Trophoblast cell (in vitro differentiated cells and primary cell): ENCODE results near the gene NCAPD3.
A peak's percentile ranks its signal among the peaks of the same experiment; 100 is the strongest.
"Not testable (repeated sequence)": the region's sequence is repeated elsewhere in the genome, so short reads cannot be mapped to it uniquely, and the experiment has no call there.

Source experiments
- DNase-seq, 2 donors: peaks; one replicate each; pipeline ENCODE4 v3.0.0-alpha.2; 2016
- H2AFZ ChIP-seq: 2 replicates; pipeline ENCODE4 v1.6.1; 2013; ENCODE audit warnings: low read length, moderate library complexity, mild to moderate bottlenecking; ENCODE audit not compliant: insufficient read depth, poor library complexity
- H2AK5ac ChIP-seq: 2 replicates; pipeline ENCODE4 v1.6.1; 2013; ENCODE audit warnings: mild to moderate bottlenecking, low read length
- H2BK120ac ChIP-seq: 2 replicates; pipeline ENCODE4 v1.6.1; 2013; ENCODE audit warnings: low read length, mild to moderate bottlenecking, moderate library complexity; ENCODE audit not compliant: insufficient read depth, poor library complexity
- H2BK12ac ChIP-seq: 2 replicates; pipeline ENCODE4 v1.6.1; 2013; ENCODE audit warnings: mild to moderate bottlenecking, low read length, moderate library complexity
- H2BK5ac ChIP-seq: 2 replicates; pipeline ENCODE4 v1.6.1; 2013; ENCODE audit warnings: low read length, low read depth, moderate library complexity, mild to moderate bottlenecking; ENCODE audit not compliant: poor library complexity
- H3K14ac ChIP-seq: 2 replicates; pipeline ENCODE4 v1.6.1; 2013; ENCODE audit warnings: mild to moderate bottlenecking, low read length
- H3K18ac ChIP-seq: 2 replicates; pipeline ENCODE4 v1.6.1; 2013; ENCODE audit warnings: mild to moderate bottlenecking, low read length
- H3K23ac ChIP-seq: 2 replicates; pipeline ENCODE4 v1.6.1; 2013; ENCODE audit warnings: low read length
- H3K27ac ChIP-seq: 2 replicates; pipeline ENCODE4 v1.5.1; 2013; ENCODE audit warnings: low read depth, mild to moderate bottlenecking, inconsistent platforms, low read length, moderate library complexity
- H3K27me3 ChIP-seq: 2 replicates; pipeline ENCODE4 v1.6.1; 2013; ENCODE audit warnings: inconsistent platforms, mild to moderate bottlenecking, low read length, moderate library complexity; ENCODE audit not compliant: insufficient read depth
- H3K36me3 ChIP-seq, 2 experiments: 1 replicate in 1 of 2; 2 replicates in 1 of 2; pipeline ENCODE4 v1.6.1; 2013; ENCODE audit warnings: low read length in 2 of 2, mild to moderate bottlenecking in 2 of 2, moderate library complexity in 1 of 2; ENCODE audit not compliant: insufficient read depth in 2 of 2, control insufficient read depth in 1 of 2
- H3K4ac ChIP-seq: 2 replicates; pipeline ENCODE4 v1.6.1; 2013; ENCODE audit warnings: low read depth, mild to moderate bottlenecking, low read length, moderate library complexity
- H3K4me1 ChIP-seq, 2 experiments: 1 replicate in 1 of 2; 2 replicates in 1 of 2; pipeline ENCODE4 v1.6.1; 2013; ENCODE audit warnings: low read length in 2 of 2, mild to moderate bottlenecking in 2 of 2, moderate library complexity in 1 of 2; ENCODE audit not compliant: insufficient read depth in 2 of 2, control insufficient read depth in 1 of 2
- H3K4me2 ChIP-seq: 2 replicates; pipeline ENCODE4 v1.6.1; 2013; ENCODE audit warnings: inconsistent platforms, mild to moderate bottlenecking, low read length, moderate library complexity
- H3K4me3 ChIP-seq: 2 replicates; pipeline ENCODE4 v1.5.1; 2013; ENCODE audit warnings: mild to moderate bottlenecking, low read depth, low read length, inconsistent platforms
- H3K79me1 ChIP-seq: one replicate; pipeline ENCODE4 v1.6.1; 2013; ENCODE audit warnings: low read length
- H3K79me2 ChIP-seq: 2 replicates; pipeline ENCODE4 v1.6.1; 2013; ENCODE audit warnings: low read length, mild to moderate bottlenecking; ENCODE audit not compliant: control insufficient read depth, insufficient read depth, poor library complexity
- H3K9ac ChIP-seq: 2 replicates; pipeline ENCODE4 v1.6.1; 2013; ENCODE audit warnings: mild to moderate bottlenecking, low read length
- H3K9me3 ChIP-seq: 2 replicates; pipeline ENCODE4 v1.6.1; 2013; ENCODE audit warnings: low read depth, mild to moderate bottlenecking, control low read depth, inconsistent platforms, low read length; ENCODE audit not compliant: insufficient read depth
- H4K12ac ChIP-seq: 2 replicates; pipeline ENCODE4 v1.6.1; 2013; ENCODE audit warnings: low read depth, mild to moderate bottlenecking, low read length, moderate library complexity
- H4K8ac ChIP-seq: 2 replicates; pipeline ENCODE4 v1.6.1; 2013; ENCODE audit warnings: low read depth, mild to moderate bottlenecking, low read length, moderate library complexity
- H4K91ac ChIP-seq: one replicate; pipeline ENCODE4 v1.6.1; 2013; ENCODE audit warnings: low read depth, mild to moderate bottlenecking, low read length, moderate library complexity
- WGBS: extraction: QIAGEN DNeasy Blood & Tissue Kit; methylation state at CpG from one replicate; pipeline ENCODE4 v1.1.7; 2013; ENCODE audit warnings: missing lambda C conversion rate; ENCODE audit not compliant: insufficient read length, insufficient coverage; ENCODE audit errors: extremely low coverage; 5-methylcytosine and 5-hydroxymethylcytosine counted together

NCAPD3 gene

DNA sequence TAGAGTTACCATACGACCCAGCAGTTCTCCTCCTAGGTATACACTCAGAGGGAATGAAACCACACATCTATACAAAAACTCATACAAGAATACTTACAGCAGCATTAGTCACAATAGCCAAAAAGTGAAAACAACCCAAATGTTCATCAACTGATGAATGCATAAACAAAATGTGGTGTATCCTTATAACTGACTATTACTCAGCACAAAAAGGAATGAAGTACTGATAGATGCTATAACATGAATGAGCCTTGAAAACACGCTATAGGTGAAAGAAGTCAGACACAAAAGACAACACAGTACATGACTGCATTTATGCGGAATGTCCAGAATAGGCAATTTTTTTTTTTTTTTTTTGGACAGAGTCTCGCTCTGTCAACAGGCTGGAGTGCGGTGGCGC is 23.1 kb downstream of the NCAPD3 start:
- Histone ChIP-seq H3K18ac (no peak overlapping the region), H3K9me3 (no peaks in the 10 kb centered on the region), H3K27ac (no peak overlapping the region), H3K27me3 (no peaks in the 10 kb centered on the region), H2BK12ac (no peak overlapping the region), H3K14ac (no peak overlapping the region), H3K79me1 (no peaks in the 10 kb centered on the region), H2BK120ac (no peak overlapping the region), H3K4me2 (no peak overlapping the region), H3K9ac (no peak overlapping the region), H3K79me2 (no peaks in the 10 kb centered on the region), H2BK5ac (no peak overlapping the region), H3K4me1 (no peaks in the 10 kb centered on the region), H3K4ac (no peak overlapping the region), H3K4me3 (no peak overlapping the region), H4K12ac (no peak overlapping the region), H2AFZ (no peak overlapping the region), H3K36me3 (peaks cover 16 to 28% of the 10 kb centered on the region in 2 experiments), H4K8ac (no peak overlapping the region), H2AK5ac (no peak overlapping the region), H4K91ac (no peak overlapping the region), H3K23ac (no peak overlapping the region)
- DNase-seq = peak; percentile 16 to 80
- no CpG with 5 or more reads among the region's 6 CpGs for WGBS

DNA sequence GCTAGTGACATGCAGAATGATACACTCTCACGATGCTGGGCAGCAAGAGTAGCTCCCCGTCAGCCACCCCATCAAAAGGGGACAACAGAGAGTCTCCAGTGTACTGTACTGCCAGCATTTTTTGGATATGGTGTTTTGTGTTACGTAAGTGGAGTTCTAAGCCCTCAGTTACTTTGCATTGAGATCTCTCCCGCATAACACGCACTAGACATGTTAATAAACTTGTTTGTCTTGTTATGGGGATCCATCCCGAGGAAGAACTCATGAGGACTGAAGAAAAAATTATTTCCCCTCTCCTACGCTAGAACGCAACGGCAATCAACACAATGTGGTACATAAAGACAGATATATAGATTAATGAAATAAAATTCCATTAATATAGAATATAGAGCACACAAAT is 24.2 kb downstream of the NCAPD3 start:
- no CpG with 5 or more reads among the region's 9 CpGs for WGBS

DNA sequence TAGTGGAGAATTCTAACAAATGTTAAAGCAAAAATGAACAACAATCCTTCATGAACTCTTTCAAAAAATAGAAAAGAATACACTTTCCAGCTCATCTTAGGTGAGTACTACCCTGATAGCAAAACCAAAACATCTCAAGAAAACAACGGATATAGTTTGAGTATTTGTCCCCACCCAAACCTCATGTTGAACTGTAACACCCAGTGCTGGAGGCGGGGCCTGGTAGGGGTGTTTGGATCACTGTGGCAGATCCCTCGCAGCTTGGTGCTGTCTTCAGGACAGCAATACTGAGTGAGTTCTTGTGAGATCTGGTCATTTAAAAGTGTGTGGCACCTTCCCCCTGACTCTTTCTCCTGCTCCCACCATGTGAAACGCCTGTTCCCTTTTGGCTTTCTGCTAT is 27.0 kb downstream of the NCAPD3 start:
- Histone ChIP-seq H3K79me1 (no peaks in the 10 kb centered on the region), H3K14ac (no peak overlapping the region), H3K23ac (no peak overlapping the region), H3K27me3 (no peaks in the 10 kb centered on the region), H3K36me3 (peaks cover 17 to 22% of the 10 kb centered on the region in 2 experiments), H4K8ac (no peak overlapping the region), H3K18ac (no peak overlapping the region), H3K4me1 (no peaks in the 10 kb centered on the region), H2BK5ac (no peak overlapping the region), H3K4me3 (no peak overlapping the region), H3K9ac (no peak overlapping the region), H2BK12ac (no peak overlapping the region), H3K9me3 (no peaks in the 10 kb centered on the region), H3K4ac (no peak overlapping the region), H3K79me2 (no peaks in the 10 kb centered on the region), H2AK5ac (no peak overlapping the region), H4K12ac (no peak overlapping the region), H2BK120ac (no peak overlapping the region), H2AFZ (no peak overlapping the region), H4K91ac (no peak overlapping the region), H3K27ac (no peak overlapping the region), H3K4me2 (no peak overlapping the region)
- no CpG with 5 or more reads among the region's 4 CpGs for WGBS
- DNase-seq = no peak

More for the DNA sequence above, 24.2 kb downstream of the NCAPD3 start:
- Histone ChIP-seq H3K27me3 (no peaks in the 10 kb centered on the region), H2BK120ac (no peak overlapping the region), H3K4me2 (no peak overlapping the region), H3K4me1 (no peaks in the 10 kb centered on the region), H3K9me3 (no peaks in the 10 kb centered on the region), H2AFZ (no peak overlapping the region), H4K8ac (no peak overlapping the region), H3K4ac (no peak overlapping the region), H3K14ac (no peak overlapping the region), H4K12ac (no peak overlapping the region), H3K4me3 (no peak overlapping the region), H2AK5ac (no peak overlapping the region), H3K18ac (no peak overlapping the region), H4K91ac (no peak overlapping the region), H3K79me2 (no peaks in the 10 kb centered on the region), H3K23ac (no peak overlapping the region), H3K9ac (no peak overlapping the region), H3K27ac (no peak overlapping the region), H2BK5ac (no peak overlapping the region), H3K79me1 (no peaks in the 10 kb centered on the region), H2BK12ac (no peak overlapping the region), H3K36me3 (peaks cover 15 to 26% of the 10 kb centered on the region in 2 experiments)
- peak; percentile 57 to 88 for DNase-seq

DNA sequence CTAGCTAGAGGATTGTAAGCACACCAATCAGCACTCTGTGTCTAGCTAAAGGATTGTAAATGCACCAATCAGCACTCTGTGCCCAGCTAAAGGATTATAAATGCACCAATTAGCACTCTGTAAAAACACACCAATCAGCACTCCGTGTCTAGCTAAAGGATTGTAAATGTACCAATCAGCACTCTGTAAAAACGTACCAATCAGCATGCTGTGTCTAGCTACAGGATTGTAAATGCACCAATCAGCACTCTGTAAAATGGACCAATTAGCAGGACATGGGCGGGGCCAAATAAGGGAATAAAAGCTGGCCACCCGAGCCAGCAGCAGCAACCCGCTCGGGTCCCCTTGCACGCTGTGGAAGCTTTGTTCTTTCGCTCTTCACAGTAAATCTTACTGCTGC is 35.7 kb downstream of the NCAPD3 start:
- peaks cover 18 to 32% of the 10 kb centered on the region in 2 experiments for H3K36me3 ChIP-seq
- not testable (repeated sequence) for DNase-seq, H3K27me3 ChIP-seq, H3K9me3 ChIP-seq, H2BK12ac ChIP-seq, H3K9ac ChIP-seq, H2BK5ac ChIP-seq, H3K4me3 ChIP-seq, H3K14ac ChIP-seq, H2AK5ac ChIP-seq, H4K8ac ChIP-seq, H3K4me2 ChIP-seq, H3K18ac ChIP-seq, H4K91ac ChIP-seq, H3K79me2 ChIP-seq, H2AFZ ChIP-seq, H3K4ac ChIP-seq, H4K12ac ChIP-seq, H3K4me1 ChIP-seq, H3K79me1 ChIP-seq, H2BK120ac ChIP-seq, H3K27ac ChIP-seq, H3K23ac ChIP-seq
- no CpG with 5 or more reads among the region's 8 CpGs for WGBS
